OCI-LY1 (cell line): ENCODE results near the gene SMAD1.
A peak's percentile ranks its signal among the peaks of the same experiment; 100 is the strongest.

ENCODE experiments used
- H2AFZ ChIP-seq: fragments of 200-600 bp; sonication (generic), shearing (Covaris generic); 2 replicates; pipeline ENCODE4 v1.6.0; 2014; ENCODE audit warnings: antibody characterized with exemption, mild to moderate bottlenecking, low read length
- H3F3A ChIP-seq: fragments of 200-600 bp; sonication (generic), shearing (Covaris generic); 2 replicates; pipeline ENCODE4 v1.6.0; 2014; ENCODE audit warnings: mild to moderate bottlenecking, antibody characterized with exemption, low read length, moderate library complexity; ENCODE audit not compliant: insufficient read depth
- H3K27ac ChIP-seq: fragments of 200-600 bp; sonication (generic); 2 replicates; pipeline ENCODE4 v1.5.1; 2014; ENCODE audit warnings: low read length, mixed run types, mild to moderate bottlenecking, low read depth; ENCODE audit not compliant: poor library complexity, severe bottlenecking
- H3K27me3 ChIP-seq: fragments of 200-600 bp; sonication (generic); 2 replicates; pipeline ENCODE4 v1.6.0; 2014; ENCODE audit warnings: antibody characterized with exemption, mild to moderate bottlenecking, low read length, moderate library complexity; ENCODE audit not compliant: insufficient read depth
- H3K36me3 ChIP-seq: fragments of 200-600 bp; sonication (generic); 2 replicates; pipeline ENCODE4 v1.6.1; 2014; ENCODE audit warnings: mild to moderate bottlenecking, antibody characterized with exemption, low read length, moderate library complexity, mixed read lengths; ENCODE audit not compliant: insufficient read depth
- H3K4me1 ChIP-seq: fragments of 200-600 bp; sonication (generic); 2 replicates; pipeline ENCODE4 v1.5.1; 2014; ENCODE audit warnings: mild to moderate bottlenecking, low read length, moderate library complexity; ENCODE audit not compliant: insufficient read depth, severe bottlenecking
- H3K4me2 ChIP-seq: fragments of 200-600 bp; sonication (generic), shearing (Covaris generic); 2 replicates; pipeline ENCODE4 v1.6.1; 2014; ENCODE audit warnings: low read length
- H3K4me3 ChIP-seq: fragments of 200-600 bp; sonication (generic); 2 replicates; pipeline ENCODE4 v1.5.1; 2014; ENCODE audit warnings: low read length, low read depth, mild to moderate bottlenecking, mixed read lengths; ENCODE audit not compliant: poor library complexity, severe bottlenecking
- H3K79me2 ChIP-seq: fragments of 200-600 bp; shearing (Covaris generic); 2 replicates; pipeline ENCODE4 v1.6.1; 2016; ENCODE audit warnings: mixed run types, low read length, mixed read lengths; ENCODE audit not compliant: insufficient read depth
- H3K9ac ChIP-seq: fragments of 200-600 bp; sonication (generic), shearing (Covaris generic); 2 replicates; pipeline ENCODE4 v1.6.1; 2014; ENCODE audit warnings: mild to moderate bottlenecking, low read length, mixed read lengths
- H3K9me2 ChIP-seq: fragments of 200-600 bp; sonication (generic), shearing (Covaris generic); 2 replicates; pipeline ENCODE4 v1.6.1; 2014; ENCODE audit warnings: low read depth, mild to moderate bottlenecking, low read length, mixed read lengths
- H3K9me3 ChIP-seq: fragments of 200-600 bp; shearing (Covaris generic); 2 replicates; pipeline ENCODE4 v1.6.1; 2014; ENCODE audit warnings: low read length, mixed read lengths
- H4K20me1 ChIP-seq: fragments of 200-600 bp; sonication (generic), shearing (Covaris generic); 2 replicates; pipeline ENCODE4 v1.6.0; 2016; ENCODE audit warnings: mild to moderate bottlenecking, low read length; ENCODE audit not compliant: insufficient read depth
- CTCF ChIP-seq: fragments of 200-600 bp; sonication (generic), shearing (Covaris generic); IDR thresholded peaks from 2 replicates; pipeline ENCODE4 v1.5.1; 2017; ENCODE audit warnings: mild to moderate bottlenecking, antibody characterized with exemption, low read length, moderate library complexity, mixed read lengths
- EZH2 ChIP-seq: fragments of 200-600 bp; sonication (generic), shearing (Covaris generic); IDR thresholded peaks from 2 replicates; pipeline ENCODE4 v1.8.0; 2017; ENCODE audit warnings: borderline replicate concordance, mixed run types, mild to moderate bottlenecking, antibody characterized with exemption, low read length, moderate library complexity, mixed read lengths

The SMAD1 gene

GRCh38 chr4:145530189-145530588 is 48.5 kb downstream of the SMAD1 start:
- no peaks in the 10 kb centered on the region for H3F3A ChIP-seq
- H2AFZ ChIP-seq = no peak overlapping the region
- no peak for TF ChIP-seq EZH2
- TF ChIP-seq CTCF = no peak
- peaks cover 63% of the 10 kb centered on the region for H3K36me3 ChIP-seq
- no peaks in the 10 kb centered on the region for H4K20me1 ChIP-seq
- no peaks in the 10 kb centered on the region for H3K9me3 ChIP-seq
- peak overlapping the region; percentile 58 for H3K4me3 ChIP-seq
- H3K9ac ChIP-seq = peak overlapping the region; percentile 78
- peaks cover 99% of the 10 kb centered on the region for H3K4me1 ChIP-seq
- peaks cover 92% of the 10 kb centered on the region for H3K79me2 ChIP-seq
- H3K4me2 ChIP-seq = peak overlapping the region; percentile 77
- H3K27ac ChIP-seq = peak overlapping the region; percentile 94
- no peaks in the 10 kb centered on the region for H3K9me2 ChIP-seq
- no peaks in the 10 kb centered on the region for H3K27me3 ChIP-seq

GRCh38 chr4:145530662-145531061 is 49.0 kb downstream of the SMAD1 start:
- Histone ChIP-seq H3K27me3 (no peaks in the 10 kb centered on the region), H3K4me1 (peaks cover 99% of the 10 kb centered on the region), H3F3A (no peaks in the 10 kb centered on the region), H3K9ac (peak overlapping the region; percentile 78), H3K4me2 (peak overlapping the region; percentile 77), H3K9me2 (no peaks in the 10 kb centered on the region), H3K79me2 (peaks cover 94% of the 10 kb centered on the region), H3K27ac (peak overlapping the region; percentile 94), H3K4me3 (peak overlapping the region; percentile 58), H4K20me1 (no peaks in the 10 kb centered on the region), H3K9me3 (no peaks in the 10 kb centered on the region), H2AFZ (no peak overlapping the region), H3K36me3 (peaks cover 65% of the 10 kb centered on the region)
- TF ChIP-seq EZH2 = no peak
- no peak for TF ChIP-seq CTCF

- H3K36me3 ChIP-seq = peaks cover 64% of the 10 kb centered on the region
- H3K4me3 ChIP-seq = peak overlapping the region; percentile 58
- peak overlapping the region; percentile 77 for H3K4me2 ChIP-seq
- no peaks in the 10 kb centered on the region for H3K9me3 ChIP-seq
- no peaks in the 10 kb centered on the region for H3K27me3 ChIP-seq
- H3K79me2 ChIP-seq = peaks cover 94% of the 10 kb centered on the region
- H4K20me1 ChIP-seq = no peaks in the 10 kb centered on the region
- no peaks in the 10 kb centered on the region for H3F3A ChIP-seq
- H3K4me1 ChIP-seq = peaks cover 99% of the 10 kb centered on the region
- H3K9ac ChIP-seq = peak overlapping the region; percentile 78
- H3K9me2 ChIP-seq = no peaks in the 10 kb centered on the region
- TF ChIP-seq CTCF = no peak
- no peak for TF ChIP-seq EZH2
- H2AFZ ChIP-seq = no peak overlapping the region
- H3K27ac ChIP-seq = peak overlapping the region; percentile 94
These were observed 49.6 kb downstream of the SMAD1 start for GRCh38 chr4:145531223-145531622.
